HG03342 (cell line): Measurements from ENCODE around the gene EFHD2.
"Not testable (repeated sequence)": the region's sequence is repeated elsewhere in the genome, so short reads cannot be mapped to it uniquely, and the experiment has no call there.

Experiments
- ATAC-seq: cut with Tn5 transposase; IDR thresholded peaks from one replicate; pipeline ENCODE4 v1.9.1; 2021; ENCODE audit warnings: mild to moderate bottlenecking, moderate library complexity; ENCODE audit not compliant: unreplicated experiment

EFHD2 gene

DNA sequence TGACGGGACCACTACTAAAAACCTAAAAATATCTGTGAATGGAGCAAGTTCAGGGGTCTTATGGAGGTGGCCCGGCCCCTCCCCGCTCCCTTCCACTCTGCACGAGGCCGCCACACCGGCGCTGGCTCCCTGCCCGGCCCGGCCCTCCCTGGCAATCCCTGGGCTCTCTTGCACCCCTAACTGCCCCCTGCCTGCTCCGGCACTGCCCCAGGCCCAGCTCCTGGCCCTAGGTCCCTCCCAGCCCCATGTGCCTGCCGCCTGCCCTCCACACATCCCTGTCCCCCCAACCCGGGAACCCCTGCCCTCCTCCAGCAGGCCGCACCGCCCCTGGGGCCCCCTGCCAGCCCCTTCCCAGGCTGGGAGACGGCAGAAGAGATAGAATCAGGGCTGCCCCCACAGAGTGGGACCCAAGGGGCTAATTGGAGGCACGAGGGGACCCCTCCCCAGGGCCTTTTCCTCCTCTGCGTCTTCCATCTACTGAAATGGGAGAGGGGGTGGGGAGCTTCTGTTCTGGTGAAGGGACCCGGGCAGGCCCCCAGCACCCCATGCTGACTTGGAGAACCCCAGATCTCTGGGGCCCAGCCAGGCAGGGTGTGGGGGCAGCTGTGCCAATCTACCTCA is 19.2 kb downstream of the EFHD2 start:
- ATAC-seq, result no peak

DNA sequence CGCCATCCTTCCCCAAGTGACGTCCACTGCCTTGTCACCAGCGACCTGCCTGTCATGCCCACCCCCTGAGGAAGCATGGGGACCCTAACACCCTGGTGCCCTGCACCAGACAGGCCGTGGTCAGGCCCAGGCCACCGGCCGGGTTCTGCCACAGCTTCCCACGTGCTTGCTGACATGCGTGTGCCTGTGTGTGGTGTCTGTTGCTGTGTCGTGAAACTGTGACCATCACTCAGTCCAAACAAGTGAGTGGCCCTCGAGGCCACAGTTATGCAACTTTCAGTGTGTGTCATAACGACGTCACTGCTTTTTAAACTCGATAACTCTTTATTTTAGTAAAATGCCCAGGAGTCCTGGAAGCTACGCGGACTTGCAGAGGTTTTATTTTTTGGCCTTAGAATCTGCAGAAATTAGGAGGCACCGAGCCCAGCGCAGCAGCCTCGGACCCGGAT is 20.0 kb downstream of the EFHD2 start:
- ATAC-seq, result no peak

DNA sequence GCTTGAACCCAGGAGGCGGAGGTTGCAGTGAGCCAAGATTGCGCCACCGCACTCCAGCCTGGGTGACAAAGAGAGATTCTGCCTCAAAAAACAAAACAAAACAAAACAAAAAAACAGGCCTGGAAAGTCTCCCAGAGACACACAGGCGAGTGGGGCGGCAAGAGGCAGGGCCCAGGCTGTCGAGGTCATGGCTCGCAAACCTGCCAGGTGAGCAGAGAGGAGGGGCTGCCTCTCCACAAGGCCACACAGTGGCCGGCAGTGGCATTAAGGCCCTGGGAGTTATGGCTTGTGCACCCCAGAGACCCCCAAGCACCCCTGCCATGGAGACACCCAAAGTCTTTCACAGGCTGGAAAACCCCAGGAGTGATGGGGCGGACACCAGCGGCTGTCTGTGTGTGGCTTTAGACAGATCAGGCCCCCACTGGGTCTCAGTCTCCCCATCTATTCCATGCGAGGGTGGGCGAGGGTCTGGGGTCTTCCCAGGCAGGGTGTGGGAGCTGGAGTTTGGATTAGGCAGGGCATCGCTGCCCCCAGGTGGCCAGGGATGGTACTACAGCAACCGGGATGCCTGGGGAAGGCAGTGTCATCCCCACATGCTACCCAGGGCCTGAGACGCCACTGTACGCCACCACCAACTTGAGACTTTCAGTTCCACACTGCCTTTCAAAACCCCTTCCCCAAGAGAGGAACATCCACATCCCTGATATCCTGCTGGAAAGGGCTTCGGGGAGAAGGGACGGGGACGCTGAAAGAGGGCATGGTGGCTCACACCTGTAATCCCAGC is 21.3 kb downstream of the EFHD2 start:
- ATAC-seq, result no peak

DNA sequence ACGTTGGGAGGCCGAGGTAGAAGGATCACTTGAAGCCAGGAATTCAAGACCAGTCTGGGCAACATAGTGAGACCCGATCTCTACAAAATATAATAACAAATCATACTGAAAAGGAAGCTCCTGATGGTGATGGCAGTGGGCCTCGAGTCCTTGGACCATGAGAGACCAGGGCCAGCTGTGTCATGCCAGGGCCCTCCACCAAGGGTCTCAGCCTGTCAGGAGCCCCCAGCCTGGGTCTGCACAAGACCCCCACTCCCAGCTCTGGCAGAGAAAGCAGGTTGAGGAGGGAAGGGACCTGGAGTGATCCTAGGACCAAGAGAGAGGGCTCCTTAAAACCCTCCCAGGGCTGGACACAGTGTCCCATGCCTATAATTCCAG is 21.9 kb downstream of the EFHD2 start:
- no peak for ATAC-seq

DNA sequence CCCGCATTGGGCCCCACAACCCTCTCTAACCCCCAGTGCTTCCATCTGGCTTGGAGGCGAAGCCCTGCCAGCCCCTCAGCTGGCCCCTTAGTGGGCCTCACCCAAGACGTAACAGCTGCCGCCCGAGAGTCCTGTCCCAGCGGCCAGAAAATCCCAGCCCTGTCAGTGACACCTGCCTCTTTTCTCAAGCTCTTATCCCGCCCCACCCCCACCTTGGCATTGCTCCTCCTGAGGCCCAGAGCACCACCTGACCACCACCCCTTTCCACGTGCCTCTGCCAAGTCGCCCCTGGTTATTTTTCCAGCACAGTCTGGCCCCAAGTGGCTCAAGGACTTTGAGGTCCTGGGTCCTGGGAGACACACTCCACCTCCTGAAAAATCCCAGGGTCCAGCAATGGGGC is 22.6 kb downstream of the EFHD2 start:
- ATAC-seq, result no peak

DNA sequence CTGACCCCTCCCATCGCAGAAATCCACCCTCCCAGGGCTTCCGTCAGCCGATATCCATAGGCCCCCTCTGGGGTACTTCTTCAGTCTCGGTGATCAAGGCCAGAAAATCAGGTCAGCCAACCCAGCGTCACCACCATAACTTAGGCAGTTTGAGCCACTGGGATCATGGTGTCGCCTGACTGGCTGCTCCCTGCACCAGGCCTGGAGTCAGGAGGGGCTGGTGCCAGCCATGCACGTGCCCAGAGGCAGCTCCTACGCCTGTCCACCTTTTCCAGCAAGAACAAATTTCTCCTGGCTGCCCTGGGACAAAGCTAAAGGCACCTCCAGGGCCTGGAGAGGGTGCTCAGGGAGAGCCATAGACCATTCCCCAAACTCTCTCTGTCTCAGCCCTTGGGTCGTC is 23.8 kb downstream of the EFHD2 start:
- ATAC-seq, result no peak

DNA sequence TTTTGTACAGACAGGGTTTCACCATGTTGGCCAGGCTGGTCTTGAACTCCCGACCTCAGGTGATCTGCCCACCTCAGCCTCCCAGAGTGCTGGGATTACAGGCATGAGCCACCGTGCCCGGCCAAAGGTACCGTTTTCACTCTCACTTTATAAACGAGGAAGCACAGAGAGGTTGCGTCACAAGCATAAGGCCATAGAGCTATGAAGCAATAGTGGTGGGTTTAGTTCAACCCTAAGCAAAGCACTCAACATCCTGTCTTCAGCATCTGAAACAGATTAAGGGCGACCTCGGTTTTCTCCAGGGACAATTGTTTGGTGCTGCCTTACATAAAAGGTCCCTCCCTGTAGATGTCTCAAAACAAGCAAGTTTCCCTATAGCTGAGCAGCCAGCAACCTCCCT is 25.1 kb downstream of the EFHD2 start:
- not testable (repeated sequence) for ATAC-seq

DNA sequence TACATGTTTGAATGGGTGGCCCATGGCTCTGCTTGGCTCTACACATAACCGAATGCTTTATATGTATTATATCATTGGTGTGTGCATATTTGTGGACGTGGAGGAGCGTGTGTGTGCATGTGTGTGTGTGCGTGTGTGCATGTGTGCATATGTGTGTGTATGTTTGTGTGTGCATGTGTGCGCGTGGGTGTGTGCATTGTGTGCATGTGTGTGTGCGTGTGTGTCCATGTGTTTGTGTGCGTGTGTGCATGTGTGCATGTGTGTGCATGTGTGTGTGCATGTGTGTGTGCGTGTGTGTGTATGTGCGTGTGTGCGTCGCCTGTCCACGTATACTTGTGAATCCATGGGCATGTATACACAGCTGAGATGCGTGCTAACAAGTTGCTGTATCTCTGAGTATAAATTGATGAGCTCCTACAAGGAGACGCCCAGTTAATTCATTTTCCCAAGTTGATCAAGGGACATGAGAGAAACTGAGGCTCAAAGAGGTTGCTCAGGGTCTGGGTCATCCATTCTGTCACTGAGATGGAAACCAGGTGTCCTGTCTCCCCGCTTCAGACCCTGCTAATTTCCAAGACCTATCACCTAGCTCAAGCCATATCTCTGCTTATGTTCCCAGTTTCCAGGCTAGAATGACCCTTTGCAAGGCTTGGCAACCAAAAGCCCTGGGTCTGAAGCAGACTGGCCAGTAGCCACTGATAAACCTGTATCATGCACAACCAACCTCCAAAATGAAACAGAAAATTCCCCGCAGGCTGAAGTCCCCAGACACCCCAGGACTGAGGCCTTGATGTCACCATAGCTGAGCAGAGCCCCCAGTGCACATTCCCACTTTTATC is 25.8 kb downstream of the EFHD2 start:
- ATAC-seq, result no peak

DNA sequence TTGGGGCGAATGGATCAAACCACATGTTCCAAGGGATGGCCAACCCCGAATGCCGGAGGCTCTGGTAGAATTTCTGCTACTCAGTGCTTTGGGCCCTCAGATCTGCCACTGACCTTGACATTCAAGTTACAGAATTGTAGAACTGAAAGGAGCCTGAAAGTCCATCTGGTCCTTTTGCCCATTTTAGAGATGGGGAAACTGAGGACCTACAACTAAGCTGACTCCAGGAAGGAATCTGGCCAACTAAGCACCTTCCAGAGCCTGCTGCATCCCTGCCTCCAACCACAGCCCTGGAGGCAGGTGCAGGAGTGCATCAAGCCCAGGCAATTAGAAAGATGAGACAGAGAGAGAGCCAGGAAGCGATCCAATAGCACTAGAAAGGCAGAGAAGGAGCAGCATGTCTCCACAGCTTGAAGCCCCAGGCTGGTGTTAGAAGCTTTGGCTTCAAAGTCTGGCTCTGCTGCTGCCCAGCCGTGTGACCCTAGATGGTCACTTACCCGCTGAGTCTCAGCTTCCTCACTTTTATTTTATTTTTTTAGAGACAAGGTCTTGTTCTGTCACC is 27.3 kb downstream of the EFHD2 start:
- no peak for ATAC-seq

DNA sequence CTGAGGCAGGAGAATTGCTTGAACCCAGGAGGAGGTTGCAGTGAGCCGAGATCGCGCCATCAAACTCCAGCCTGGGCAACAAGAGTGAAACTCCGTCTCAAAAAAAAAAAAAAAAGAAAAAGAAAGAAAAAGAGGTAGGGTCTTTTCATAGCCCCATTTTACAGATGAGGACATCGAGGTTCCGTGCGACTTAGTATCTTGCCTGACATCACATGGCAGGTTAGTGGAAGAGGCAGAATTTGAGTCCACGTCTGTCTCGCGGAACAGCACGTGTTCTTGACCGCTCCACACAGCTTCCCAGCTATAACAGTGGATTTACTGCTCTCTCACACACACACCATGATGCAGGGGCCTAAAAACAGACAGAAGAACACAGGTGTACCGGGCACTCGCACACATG is 29.6 kb downstream of the EFHD2 start:
- no peak for ATAC-seq

DNA sequence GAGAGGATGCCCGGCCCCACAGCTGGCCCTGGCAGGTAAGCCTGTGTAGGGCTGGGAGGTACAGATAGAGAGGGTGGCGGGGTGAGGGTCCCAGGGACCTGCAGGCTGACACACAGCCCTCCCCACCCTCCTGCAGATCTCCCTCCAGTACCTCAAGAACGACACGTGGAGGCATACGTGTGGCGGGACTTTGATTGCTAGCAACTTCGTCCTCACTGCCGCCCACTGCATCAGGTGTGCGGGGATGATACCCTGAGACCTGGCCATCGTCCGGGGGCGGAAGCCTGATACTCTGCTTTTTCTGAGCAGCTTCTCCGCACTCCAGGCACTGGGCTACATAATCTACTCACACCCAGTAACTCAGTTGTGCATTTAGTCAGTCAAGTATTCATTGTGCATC is 30.7 kb downstream of the EFHD2 start:
- no peak for ATAC-seq

DNA sequence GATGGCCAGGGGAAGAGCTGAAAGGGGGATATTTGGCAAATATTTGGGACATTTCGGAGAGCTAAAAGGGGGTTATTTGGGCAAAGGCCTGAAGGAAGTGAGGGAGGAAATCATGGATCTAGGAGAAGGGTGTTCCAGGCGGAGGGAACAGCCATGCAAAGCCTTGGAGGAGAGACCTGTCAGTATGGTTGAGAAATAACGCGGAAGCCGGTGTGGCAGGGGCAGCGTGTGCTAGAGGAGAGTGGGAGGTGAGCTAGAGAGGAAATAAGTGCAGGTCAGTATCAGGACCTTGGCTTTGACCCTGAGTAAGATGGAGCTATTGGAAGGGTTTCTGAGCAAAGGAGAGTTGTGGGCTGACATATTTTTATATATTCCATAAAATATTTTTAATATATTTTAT is 31.6 kb downstream of the EFHD2 start:
- no peak for ATAC-seq

DNA sequence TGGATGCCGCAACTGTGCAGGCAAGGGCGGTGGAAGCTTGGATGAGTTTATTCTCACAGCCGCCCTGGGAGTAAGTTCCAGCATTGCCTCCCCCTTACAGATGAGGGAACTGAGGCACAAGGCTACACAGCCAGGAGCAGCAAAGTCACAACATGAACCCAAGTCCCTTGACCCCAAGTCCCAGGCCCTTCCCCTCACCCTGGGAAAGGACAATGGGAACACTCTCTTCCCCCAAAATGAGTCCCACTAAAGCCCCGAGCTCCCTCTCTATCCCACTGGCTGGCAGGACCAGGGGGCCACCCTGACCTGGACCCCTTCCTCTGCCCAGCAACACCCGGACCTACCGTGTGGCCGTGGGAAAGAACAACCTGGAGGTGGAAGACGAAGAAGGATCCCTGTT is 32.4 kb downstream of the EFHD2 start:
- no peak for ATAC-seq

DNA sequence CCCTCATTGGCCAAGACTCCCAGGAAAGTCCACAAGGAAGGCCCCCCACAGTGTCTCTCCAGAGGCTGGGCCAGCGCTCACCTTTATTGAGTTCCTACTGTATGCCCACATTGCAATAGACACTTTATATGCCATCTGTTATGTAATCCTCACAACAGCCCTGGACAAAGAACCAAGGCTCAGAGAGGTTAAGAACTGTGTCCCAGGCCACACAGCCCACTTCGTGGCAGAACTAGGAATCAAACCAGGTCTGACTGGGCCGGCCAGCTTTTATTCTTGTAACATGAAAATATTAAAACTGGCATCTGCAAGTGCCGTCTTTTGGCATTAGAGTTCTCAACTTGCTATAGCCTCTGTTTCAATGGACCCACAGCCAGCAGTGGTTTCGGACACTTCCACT is 33.1 kb downstream of the EFHD2 start:
- ATAC-seq, result no peak

DNA sequence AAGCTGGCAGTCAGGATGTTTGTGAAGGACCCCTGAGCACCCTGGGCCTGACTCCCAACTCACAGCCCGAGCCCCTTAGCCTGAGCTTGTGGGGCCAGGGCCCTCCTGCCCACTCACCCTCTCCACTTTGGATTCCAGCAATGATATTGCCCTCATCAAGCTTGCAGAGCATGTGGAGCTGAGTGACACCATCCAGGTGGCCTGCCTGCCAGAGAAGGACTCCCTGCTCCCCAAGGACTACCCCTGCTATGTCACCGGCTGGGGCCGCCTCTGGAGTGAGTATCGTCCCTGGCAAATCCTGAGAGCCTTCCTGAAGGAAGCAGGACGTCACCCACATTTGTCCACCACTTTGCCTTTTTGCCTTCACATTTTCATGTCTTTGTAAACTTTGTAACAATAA is 33.6 kb downstream of the EFHD2 start:
- ATAC-seq, result no peak

DNA sequence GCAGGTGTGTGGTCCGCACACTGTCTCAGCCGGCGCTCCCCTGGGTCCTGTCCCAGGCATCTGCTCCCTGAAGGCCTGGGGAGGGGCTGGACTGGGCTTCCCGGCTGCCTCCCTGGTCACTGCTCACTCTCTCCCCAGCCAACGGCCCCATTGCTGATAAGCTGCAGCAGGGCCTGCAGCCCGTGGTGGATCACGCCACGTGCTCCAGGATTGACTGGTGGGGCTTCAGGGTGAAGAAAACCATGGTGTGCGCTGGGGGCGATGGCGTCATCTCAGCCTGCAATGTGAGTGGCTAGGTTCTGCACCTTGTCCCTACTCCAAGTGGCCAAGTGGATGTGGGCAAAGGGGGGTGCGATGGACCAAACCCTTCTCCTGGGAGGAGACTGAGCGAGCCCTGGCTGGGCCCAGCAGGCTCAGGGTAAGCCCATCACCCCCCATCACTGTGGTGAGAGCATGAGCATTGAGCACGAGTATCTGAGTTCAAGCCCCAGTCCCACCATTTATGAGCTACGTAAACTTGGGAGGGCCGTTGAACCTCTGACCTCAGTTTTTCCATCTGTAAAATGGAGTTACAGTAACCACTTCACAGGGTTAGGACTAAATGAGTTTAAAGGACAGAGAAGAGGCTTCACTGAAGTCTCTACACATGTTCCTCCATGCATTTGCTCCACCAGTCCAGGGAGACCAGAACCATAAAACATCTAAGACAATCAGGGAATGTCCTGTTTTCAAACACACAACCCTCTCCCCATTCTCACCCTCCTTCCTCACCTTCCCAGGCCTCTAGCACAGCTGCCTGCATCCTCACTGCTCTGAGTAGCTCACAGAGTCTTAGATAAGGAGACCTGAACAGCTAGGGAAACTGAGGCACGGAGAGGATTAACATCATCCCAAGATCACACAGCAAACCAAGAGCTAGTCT is 35.0 kb downstream of the EFHD2 start:
- ATAC-seq, result no peak

DNA sequence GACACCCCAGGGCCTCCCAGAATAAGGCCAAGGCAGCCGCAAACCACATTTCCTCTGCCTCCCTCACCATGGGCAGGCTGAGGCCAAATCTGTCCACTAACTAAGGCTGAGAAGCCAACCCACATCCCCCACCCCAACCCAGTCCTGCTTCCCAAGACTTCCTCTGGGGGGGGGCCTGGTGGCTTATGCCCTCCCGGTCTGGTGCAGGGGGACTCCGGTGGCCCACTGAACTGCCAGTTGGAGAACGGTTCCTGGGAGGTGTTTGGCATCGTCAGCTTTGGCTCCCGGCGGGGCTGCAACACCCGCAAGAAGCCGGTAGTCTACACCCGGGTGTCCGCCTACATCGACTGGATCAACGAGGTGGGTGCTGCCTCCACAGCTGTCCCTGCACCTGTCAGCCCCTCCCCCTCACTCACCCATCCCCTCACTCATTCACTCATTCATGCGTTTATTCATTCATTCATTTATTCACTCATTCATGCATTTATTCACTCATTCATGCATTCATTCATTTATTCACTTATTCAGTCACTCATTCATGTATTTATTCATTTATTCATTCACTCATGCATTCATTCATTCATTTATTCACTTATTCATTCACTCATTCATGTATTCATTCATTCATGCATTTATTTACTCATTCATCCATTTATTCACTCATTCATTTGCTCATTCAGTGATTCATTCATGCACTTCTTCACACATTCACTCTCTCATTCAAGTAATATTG is 35.9 kb downstream of the EFHD2 start:
- ATAC-seq, result no peak

DNA sequence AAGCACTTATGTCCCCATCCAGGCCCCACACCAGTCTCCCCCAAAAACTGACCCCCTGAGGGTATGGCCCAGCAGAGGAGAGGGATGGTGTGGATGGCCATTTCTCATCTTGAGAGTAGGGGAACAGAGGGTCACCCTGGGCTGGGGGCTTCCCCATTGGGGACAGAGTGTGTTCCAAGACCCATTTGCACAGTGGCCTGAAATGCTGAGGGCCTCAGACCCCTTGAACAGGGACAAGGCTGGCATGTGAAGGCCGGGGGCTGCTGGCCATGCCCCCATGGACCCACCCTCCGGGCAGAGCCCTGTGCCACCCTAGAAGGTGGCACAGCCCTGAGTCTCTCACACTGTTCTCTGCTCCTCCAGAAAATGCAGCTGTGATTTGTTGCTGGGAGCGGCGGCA is 36.5 kb downstream of the EFHD2 start:
- ATAC-seq, result no peak

DNA sequence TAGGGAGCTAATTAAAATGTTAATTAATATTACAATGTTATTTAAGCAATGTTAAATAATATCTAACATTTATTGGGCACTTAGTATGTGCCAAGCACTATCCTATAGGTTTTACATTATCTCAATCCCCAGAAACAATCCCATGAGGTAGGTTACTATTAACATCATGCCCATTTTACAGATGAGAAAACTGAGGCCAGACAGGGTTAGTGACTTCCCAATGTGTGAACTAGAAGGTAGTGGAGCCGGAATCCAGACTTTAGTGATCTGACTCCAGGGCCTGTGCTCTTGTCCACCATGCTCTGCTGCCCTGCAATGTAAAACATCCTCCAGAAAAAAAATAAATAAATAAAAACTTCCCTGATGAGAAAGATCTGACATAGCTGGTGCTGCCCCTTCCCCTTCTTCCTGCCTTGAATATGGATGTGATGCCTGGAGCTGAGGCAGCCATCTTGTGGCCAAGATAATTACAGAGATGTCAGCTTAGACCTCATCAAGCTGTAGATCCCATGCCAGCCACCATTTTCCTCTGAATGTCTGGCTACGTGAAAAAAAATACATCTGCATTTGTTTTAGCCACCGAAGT is 39.3 kb downstream of the EFHD2 start:
- no peak for ATAC-seq
